Thyroid gland (tissue), 4 donors: Measurements from ENCODE around the gene MEIS1. TPM values are rescaled to one million over a fixed set of nuclear protein-coding genes. Genes with fewer than 3 reads are reported as not detected.

Experiments
- DNase-seq, 2 donors: peaks; one replicate each; pipeline ENCODE4 v3.0.0-alpha.2; 2019
- H3K27ac ChIP-seq, 3 donors: fragments of 200-600 bp; sonication (generic); 1 replicate in 2 of 3; 2 replicates in 1 of 3; pipeline ENCODE4 v1.5.1; 2016 to 2019; ENCODE audit warnings: mild to moderate bottlenecking in 1 of 3, moderate library complexity in 1 of 3
- H3K27me3 ChIP-seq: fragments of 200-600 bp; sonication (generic); one replicate; pipeline ENCODE4 v1.5.1; 2019
- H3K36me3 ChIP-seq, 2 donors: fragments of 200-600 bp; sonication (generic); one replicate each; pipeline ENCODE4 v1.5.1; 2016 to 2019
- H3K4me1 ChIP-seq, 2 donors: fragments of 200-600 bp; sonication (generic); one replicate each; pipeline ENCODE4 v1.5.1; 2017 to 2019
- H3K4me3 ChIP-seq, 3 donors: fragments of 200-600 bp; sonication (generic); replicated peaks in 1 of 3; 1 replicate in 2 of 3; 2 replicates in 1 of 3; pipeline ENCODE4 v1.5.1; 2016; ENCODE audit warnings: mild to moderate bottlenecking in 1 of 3
- H3K9me3 ChIP-seq: fragments of 200-600 bp; sonication (generic); one replicate; pipeline ENCODE4 v1.5.1; 2017
- POLR2A ChIP-seq, 2 donors: fragments of 450-650 bp; IDR thresholded peaks; one replicate each; pipeline ENCODE4 v1.6.1; 2017; ENCODE audit warnings: antibody characterized with exemption in 2 of 2, mild to moderate bottlenecking in 2 of 2, moderate library complexity in 1 of 2
- WGBS, 2 donors: methylation state at CpG; one replicate each; pipeline ENCODE4 v1.1.5; 2017; 5-methylcytosine and 5-hydroxymethylcytosine counted together
- intact Hi-C: fragments of 100-400 bp; cut with DNase I; formaldehyde crosslinking; loops from one replicate; pipeline ENCODE4 v1.15.1; 2023
- total RNA-seq, 4 donors: library from RNA; depleted of rRNA; stranded (reverse); fragments of >200 nt; gene quantifications; one replicate each; pipeline ENCODE4 v1.2.3, GENCODE V29; 2016
- TF ChIP-seq, protein P1 (sequence below), 6 experiments: fragments of 200-600 bp in 3 of 6; fragments of 450-650 bp in 3 of 6; sonication (generic) in 3 of 6; IDR thresholded peaks; one replicate each; pipeline ENCODE4 v1.5.1; 2016 to 2019; ENCODE audit warnings: antibody characterized with exemption in 6 of 6, mild to moderate bottlenecking in 2 of 6, inconsistent platforms in 1 of 6, moderate library complexity in 1 of 6

MEIS1 gene
- total RNA-seq, 4 donors from 2014 or later = 6.8 to 11.8 (median 9.4) TPM

DNA sequence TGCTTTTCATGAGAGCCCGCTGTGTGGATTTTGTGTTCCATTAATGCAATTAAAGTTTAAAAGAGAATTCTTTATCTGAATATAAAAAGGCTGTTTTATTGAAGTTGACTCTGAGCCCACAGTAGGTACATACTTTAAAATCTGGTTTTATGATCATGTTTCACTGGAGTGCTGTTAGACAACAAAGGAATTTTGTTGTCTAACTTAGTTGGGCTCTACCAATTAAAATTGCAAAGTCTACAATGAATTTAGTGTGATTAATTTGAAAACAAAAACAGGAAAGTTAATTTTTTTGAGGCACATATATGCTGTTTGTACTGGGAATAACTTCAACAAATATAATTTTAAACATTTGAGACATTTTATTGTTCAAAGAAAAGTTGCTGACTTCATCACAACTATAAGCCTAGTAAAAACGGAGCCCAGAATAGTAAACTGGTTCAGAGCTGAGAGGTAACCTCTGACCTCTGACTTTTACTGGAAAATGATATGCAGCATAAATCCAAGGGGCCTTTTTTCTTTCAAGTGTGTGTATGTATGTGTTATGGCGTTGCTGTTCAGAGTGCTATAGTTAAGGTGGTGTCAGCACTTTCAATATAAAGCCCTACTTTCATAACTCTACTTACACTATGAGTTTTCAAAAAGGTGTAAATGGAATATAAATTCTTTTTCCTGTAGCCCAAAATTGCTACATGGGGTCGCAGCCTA is 30.2 kb downstream of the MEIS1 start:
- Histone ChIP-seq H3K27ac (no peak overlapping the region), H3K4me1 (no peaks in the 10 kb centered on the region), H3K36me3 (no peaks in the 10 kb centered on the region), H3K27me3 (no peaks in the 10 kb centered on the region), H3K9me3 (no peaks in the 10 kb centered on the region), H3K4me3 (no peak overlapping the region)
- no peak for DNase-seq
- TF ChIP-seq, protein P1, sequence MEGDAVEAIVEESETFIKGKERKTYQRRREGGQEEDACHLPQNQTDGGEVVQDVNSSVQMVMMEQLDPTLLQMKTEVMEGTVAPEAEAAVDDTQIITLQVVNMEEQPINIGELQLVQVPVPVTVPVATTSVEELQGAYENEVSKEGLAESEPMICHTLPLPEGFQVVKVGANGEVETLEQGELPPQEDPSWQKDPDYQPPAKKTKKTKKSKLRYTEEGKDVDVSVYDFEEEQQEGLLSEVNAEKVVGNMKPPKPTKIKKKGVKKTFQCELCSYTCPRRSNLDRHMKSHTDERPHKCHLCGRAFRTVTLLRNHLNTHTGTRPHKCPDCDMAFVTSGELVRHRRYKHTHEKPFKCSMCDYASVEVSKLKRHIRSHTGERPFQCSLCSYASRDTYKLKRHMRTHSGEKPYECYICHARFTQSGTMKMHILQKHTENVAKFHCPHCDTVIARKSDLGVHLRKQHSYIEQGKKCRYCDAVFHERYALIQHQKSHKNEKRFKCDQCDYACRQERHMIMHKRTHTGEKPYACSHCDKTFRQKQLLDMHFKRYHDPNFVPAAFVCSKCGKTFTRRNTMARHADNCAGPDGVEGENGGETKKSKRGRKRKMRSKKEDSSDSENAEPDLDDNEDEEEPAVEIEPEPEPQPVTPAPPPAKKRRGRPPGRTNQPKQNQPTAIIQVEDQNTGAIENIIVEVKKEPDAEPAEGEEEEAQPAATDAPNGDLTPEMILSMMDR (IDR thresholded peaks at IDR 0.05) = no peak
- no peak for TF ChIP-seq POLR2A (IDR thresholded peaks at IDR 0.05)
- intact Hi-C loops = no loop called here
- 87 to 88% methylated on average over 4 of the region's 4 CpGs for WGBS, 2 donors

DNA sequence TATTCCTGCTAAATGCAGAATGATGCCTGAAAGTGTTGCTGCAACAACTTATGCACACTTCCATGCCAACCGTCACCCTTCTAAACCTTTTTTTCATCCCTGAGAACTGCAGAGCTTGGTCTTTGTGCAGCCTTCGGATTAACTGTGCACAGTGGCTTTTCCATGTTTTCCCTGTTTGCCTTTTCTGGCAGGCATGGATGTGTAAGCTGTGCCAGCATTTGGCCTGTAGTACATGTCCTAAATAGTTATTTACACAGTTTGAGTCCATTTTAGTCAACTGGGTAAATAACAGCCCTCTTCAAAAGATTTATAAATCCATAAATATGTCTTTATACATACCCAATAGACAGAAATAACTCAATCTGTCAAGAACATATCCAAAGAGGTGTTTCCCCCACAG is 31.5 kb downstream of the MEIS1 start:
- Histone ChIP-seq H3K4me3 (no peak overlapping the region), H3K4me1 (no peaks in the 10 kb centered on the region), H3K27me3 (no peaks in the 10 kb centered on the region), H3K27ac (no peak overlapping the region), H3K9me3 (no peaks in the 10 kb centered on the region), H3K36me3 (no peaks in the 10 kb centered on the region)
- no peak for TF ChIP-seq POLR2A (IDR thresholded peaks at IDR 0.05)
- TF ChIP-seq, protein P1 (IDR thresholded peaks at IDR 0.05) = no peak
- no peak for DNase-seq
- 87 to 97% methylated on average over 2 of the region's 2 CpGs for WGBS, 2 donors
- intact Hi-C loops = no loop called here

DNA sequence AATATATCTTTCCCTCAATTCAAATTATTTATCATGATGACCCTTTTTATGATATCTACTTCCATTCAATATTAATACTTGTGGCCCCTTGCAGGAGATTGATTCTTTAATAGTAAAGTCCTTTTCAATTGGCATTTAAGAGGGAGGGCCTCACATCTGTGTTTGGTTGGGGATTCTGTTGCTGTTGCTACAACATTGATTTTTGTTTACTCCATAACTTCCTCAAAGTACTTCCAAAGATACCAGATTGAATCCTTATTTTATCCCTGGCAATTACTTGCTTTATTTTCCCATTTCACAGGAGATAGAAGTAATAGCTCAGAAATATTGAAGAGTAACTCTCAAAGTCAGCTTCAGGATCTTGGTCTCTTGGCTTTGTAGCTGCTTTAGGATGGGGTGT is 32.8 kb downstream of the MEIS1 start:
- Histone ChIP-seq H3K27ac (no peak overlapping the region), H3K4me1 (no peaks in the 10 kb centered on the region), H3K36me3 (no peaks in the 10 kb centered on the region), H3K27me3 (no peaks in the 10 kb centered on the region), H3K4me3 (no peak overlapping the region), H3K9me3 (no peaks in the 10 kb centered on the region)
- intact Hi-C loops = no loop called here
- TF ChIP-seq POLR2A (IDR thresholded peaks at IDR 0.05) = no peak
- TF ChIP-seq, protein P1 (IDR thresholded peaks at IDR 0.05) = no peak
- no peak for DNase-seq

DNA sequence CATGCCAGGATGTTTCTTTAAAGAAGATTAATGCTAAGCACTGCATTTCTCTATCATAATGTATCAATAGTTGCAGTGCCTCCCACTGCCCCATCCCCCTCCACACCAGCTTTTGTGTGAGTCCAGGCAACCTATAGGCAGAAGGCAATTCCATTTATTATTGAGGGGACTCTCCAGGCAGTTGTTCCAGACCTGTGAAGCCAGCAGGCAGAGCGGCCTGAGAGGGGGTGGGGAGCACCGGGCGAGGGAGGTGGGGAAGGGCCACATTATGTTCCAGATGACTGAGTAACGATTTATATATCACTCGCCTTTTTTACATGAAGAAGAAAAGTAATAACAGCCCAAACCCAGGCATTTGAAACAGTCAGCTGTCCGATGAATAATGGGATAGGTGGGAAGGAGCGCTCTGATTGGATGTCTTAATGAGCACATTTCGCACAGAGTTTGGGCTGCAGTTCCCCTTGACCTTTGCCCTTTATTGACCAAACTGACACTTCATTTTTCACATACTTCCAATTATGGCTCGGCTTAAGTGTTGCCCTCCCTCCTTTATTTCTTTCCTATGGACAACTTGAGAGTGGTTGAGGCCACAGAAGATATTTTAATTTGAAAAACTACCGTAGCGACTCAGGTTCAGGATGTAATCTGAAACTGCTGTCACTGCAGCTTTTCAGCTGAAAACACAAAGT is 34.4 kb downstream of the MEIS1 start:
- intact Hi-C loops = no loop called here
- Histone ChIP-seq H3K27me3 (no peaks in the 10 kb centered on the region), H3K27ac (no peak overlapping the region), H3K4me1 (no peaks in the 10 kb centered on the region), H3K36me3 (no peaks in the 10 kb centered on the region), H3K4me3 (no peak overlapping the region), H3K9me3 (no peaks in the 10 kb centered on the region)
- no peak for DNase-seq
- TF ChIP-seq POLR2A (IDR thresholded peaks at IDR 0.05) = no peak
- TF ChIP-seq, protein P1 (IDR thresholded peaks at IDR 0.05) = no peak
- WGBS, 2 donors = 58 to 71% methylated on average over 11 of the region's 11 CpGs

DNA sequence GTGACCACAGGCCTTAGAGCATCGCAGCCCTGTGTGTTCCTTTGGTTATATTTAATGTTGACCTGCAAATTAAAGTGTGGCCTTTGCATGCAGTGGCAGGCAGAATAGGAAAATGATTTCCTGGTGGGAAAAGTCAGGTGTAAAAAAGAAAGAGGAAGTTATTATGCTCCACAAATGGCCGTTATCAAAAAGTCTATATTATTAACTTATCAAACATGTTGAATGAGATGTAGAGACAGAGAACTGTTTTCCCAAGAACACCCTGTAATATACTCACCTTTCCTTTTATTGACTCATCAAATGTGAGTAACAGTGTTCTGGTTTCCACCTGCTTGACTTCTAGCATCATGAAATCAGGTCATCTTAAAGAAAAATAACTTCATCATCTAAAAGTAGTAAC is 35.3 kb downstream of the MEIS1 start:
- H3K27ac ChIP-seq = no peak overlapping the region
- WGBS, 2 donors = 49 to 65% methylated on average over 2 of the region's 2 CpGs
- H3K27me3 ChIP-seq = no peaks in the 10 kb centered on the region
- no peak for DNase-seq
- no peaks in the 10 kb centered on the region for H3K4me1 ChIP-seq
- TF ChIP-seq, protein P1 (IDR thresholded peaks at IDR 0.05) = no peak
- TF ChIP-seq POLR2A (IDR thresholded peaks at IDR 0.05) = no peak
- no peak overlapping the region for H3K4me3 ChIP-seq
- no peaks in the 10 kb centered on the region for H3K36me3 ChIP-seq
- intact Hi-C loops = no loop called here
- no peaks in the 10 kb centered on the region for H3K9me3 ChIP-seq
